ENCODE measurements around the gene KANK2. TPM values are rescaled to one million over a fixed set of nuclear protein-coding genes. Genes with fewer than 3 reads are reported as not detected.

KANK2 gene
- total and polyA plus RNA-seq, 2 of the 8 experiments (the other 6 are each of a cell fraction or from before 2014, with no cell fraction given) = 25.2 to 42.3 TPM

GRCh38 chr19:11179716-11180297, 17.5 kb downstream of the KANK2 start:
- no peak overlapping the region for H3K4me2 ChIP-seq (ENCODE audit: insufficient read depth in 1 of 2, low read depth in 2 of 2, low read length in 2 of 2)
- no peaks in the 10 kb centered on the region for H4K20me1 ChIP-seq (replicated peaks in 1 of 2; ENCODE audit: control insufficient read depth in 1 of 2, insufficient read depth in 2 of 2, low read length in 2 of 2)
- no peak overlapping the region for H4K91ac ChIP-seq (replicated peaks; ENCODE audit: insufficient read length, low read length)
- no peak overlapping the region for H2AK5ac ChIP-seq (ENCODE audit: low read depth, low read length)
- H3K18ac ChIP-seq (ENCODE audit: extremely low read depth, low read length) = no peak overlapping the region
- H3K9ac ChIP-seq (replicated peaks in 1 of 4; ENCODE audit: extremely low read depth in 1 of 4, low read depth in 3 of 4, low read length in 3 of 4) = no peak overlapping the region
- H4K5ac ChIP-seq (ENCODE audit: insufficient read length, low read depth, low read length) = no peak overlapping the region
- DNase-seq (ENCODE audit: low read depth in 1 of 2, low spot score in 2 of 2) (no peak), FAIRE-seq (no peak)
- POLR2A ChIA-PET (ENCODE audit: partially characterized antibody) = interaction anchor here (0.7 to 1.2 kb wide), 3 partner anchors 12 to 16 kb away, joined by 3 to 4 read pairs (median 3); no protein-coding TSS in a partner anchor
- no peak overlapping the region for H2AFZ ChIP-seq (ENCODE audit: low read length)
- peaks cover 0 to 16% (median 4%) of the 10 kb centered on the region in 4 experiments; a peak in 6 of 8 replicates for H3K36me3 ChIP-seq (ENCODE audit: control insufficient read depth in 2 of 4, insufficient read depth in 4 of 4, low read length in 3 of 4)
- H3K9me3 ChIP-seq (ENCODE audit: insufficient read depth in 2 of 2, low read depth in 1 of 2, low read length in 1 of 2) = no peaks in the 10 kb centered on the region
- no peak overlapping the region for H3K4ac ChIP-seq (replicated peaks; ENCODE audit: insufficient read length, low read depth, low read length)
- H3K4me3 ChIP-seq (ENCODE audit: extremely low read depth in 1 of 4, insufficient read depth in 2 of 4, low read depth in 3 of 4, low read length in 4 of 4) = no peak overlapping the region
- no peak overlapping the region for H3K56ac ChIP-seq (replicated peaks; ENCODE audit: insufficient read length, low read depth, low read length)
- no peaks in the 10 kb centered on the region; the same call in 1 of the 2 replicates for H3K79me1 ChIP-seq (ENCODE audit: low read depth, low read length)
- H3K27me3 ChIP-seq (replicated peaks in 1 of 4; ENCODE audit: control insufficient read depth in 3 of 4, extremely low read depth in 1 of 4, insufficient read depth in 3 of 4, low read length in 3 of 4) = no peaks in the 10 kb centered on the region
- no peak overlapping the region for H3K27ac ChIP-seq (ENCODE audit: low read depth, low read length)
- no peak overlapping the region for H2BK20ac ChIP-seq (ENCODE audit: low read length)
- H3K4me1 ChIP-seq (replicated peaks in 1 of 4; ENCODE audit: control insufficient read depth in 3 of 4, insufficient read depth in 4 of 4, low read length in 3 of 4) = peaks cover 0 to 3% (median 2%) of the 10 kb centered on the region in 4 experiments; a peak in 2 of 7 replicates
- H3K79me2 ChIP-seq (ENCODE audit: control insufficient read depth in 1 of 2, insufficient read depth in 2 of 2, low read length in 2 of 2) = no peaks in the 10 kb centered on the region
- no peak overlapping the region for H2BK12ac ChIP-seq (ENCODE audit: low read depth, low read length)
- no peak overlapping the region for H3K14ac ChIP-seq (ENCODE audit: insufficient read length)
- H3K23me2 ChIP-seq (ENCODE audit: low read depth, low read length) = no peaks in the 10 kb centered on the region
- no peak overlapping the region for H4K8ac ChIP-seq (ENCODE audit: extremely low read depth, insufficient read depth, low read length)
- H2BK5ac ChIP-seq (ENCODE audit: low read depth, low read length) = no peak overlapping the region
- H3K23ac ChIP-seq (ENCODE audit: insufficient read length) = no peak overlapping the region
- no peak overlapping the region for H2BK120ac ChIP-seq (replicated peaks; ENCODE audit: low read depth, low read length)
- CTCF ChIA-PET (ENCODE audit: partially characterized antibody) = interaction anchor here (0.6 kb wide), 2 partner anchors 11 to 17 kb away, joined by 3 read pairs; no protein-coding TSS in a partner anchor
- 89% methylated on average over 11 of the region's 11 CpGs; no CpG with 5 or more reads in 1 of the 2 experiments for WGBS, 2 experiments (ENCODE audit: extremely low coverage in 1 of 2, insufficient coverage in 1 of 2, insufficient read length in 1 of 2, insufficient replicate concordance in 2 of 2, low coverage in 1 of 2, low lambda C conversion rate in 2 of 2, missing lambda C conversion rate in 1 of 2)
- H2BK15ac ChIP-seq (ENCODE audit: low read length) = no peak overlapping the region
- TF ChIP-seq, protein P1, sequence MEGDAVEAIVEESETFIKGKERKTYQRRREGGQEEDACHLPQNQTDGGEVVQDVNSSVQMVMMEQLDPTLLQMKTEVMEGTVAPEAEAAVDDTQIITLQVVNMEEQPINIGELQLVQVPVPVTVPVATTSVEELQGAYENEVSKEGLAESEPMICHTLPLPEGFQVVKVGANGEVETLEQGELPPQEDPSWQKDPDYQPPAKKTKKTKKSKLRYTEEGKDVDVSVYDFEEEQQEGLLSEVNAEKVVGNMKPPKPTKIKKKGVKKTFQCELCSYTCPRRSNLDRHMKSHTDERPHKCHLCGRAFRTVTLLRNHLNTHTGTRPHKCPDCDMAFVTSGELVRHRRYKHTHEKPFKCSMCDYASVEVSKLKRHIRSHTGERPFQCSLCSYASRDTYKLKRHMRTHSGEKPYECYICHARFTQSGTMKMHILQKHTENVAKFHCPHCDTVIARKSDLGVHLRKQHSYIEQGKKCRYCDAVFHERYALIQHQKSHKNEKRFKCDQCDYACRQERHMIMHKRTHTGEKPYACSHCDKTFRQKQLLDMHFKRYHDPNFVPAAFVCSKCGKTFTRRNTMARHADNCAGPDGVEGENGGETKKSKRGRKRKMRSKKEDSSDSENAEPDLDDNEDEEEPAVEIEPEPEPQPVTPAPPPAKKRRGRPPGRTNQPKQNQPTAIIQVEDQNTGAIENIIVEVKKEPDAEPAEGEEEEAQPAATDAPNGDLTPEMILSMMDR (IDR thresholded peaks at IDR 0.05; ENCODE audit: control extremely low read depth in 1 of 3, insufficient read depth in 1 of 3, low read depth in 1 of 3, low read length in 3 of 3) = no peak
- TF ChIP-seq KDM1A (IDR thresholded peaks at IDR 0.05; ENCODE audit: borderline replicate concordance, low read length) (no peak), POLR2AphosphoS5 (IDR thresholded peaks at IDR 0.05; ENCODE audit: low read depth, low read length) (no peak), CREB1 (IDR thresholded peaks at IDR 0.05) (no peak), TCF12 (IDR thresholded peaks at IDR 0.05; ENCODE audit: low read depth, low read length) (no peak), HDAC6 (IDR thresholded peaks at IDR 0.05; ENCODE audit: low read depth, low read length) (no peak), PHF8 (conservative IDR thresholded peaks at IDR 0.05; ENCODE audit: low read depth, low read length) (no peak), MAX (IDR thresholded peaks at IDR 0.05) (no peak), CTBP2 (IDR thresholded peaks at IDR 0.05; ENCODE audit: borderline replicate concordance, insufficient read depth, insufficient read length, low read length) (no peak), RAD21 (IDR thresholded peaks at IDR 0.05 in 1 of 2, conservative IDR thresholded peaks at IDR 0.05 in 1 of 2; ENCODE audit: low read depth in 2 of 2, low read length in 2 of 2) (no peak)

Measured in H1 (cell line).